K562 (cell line): ENCODE data around the gene CCDC116. TPM values are rescaled to one million over a fixed set of nuclear protein-coding genes. Genes with fewer than 3 reads are reported as not detected.

ENCODE experiments used
- ATAC-seq: fragments of 200-7000 bp; cut with Tn5 transposase; 3 replicates; pipeline ENCODE4 v1.9.1; 2020; ENCODE audit warnings: moderate library complexity
- BruUV-seq: library from RNA; stranded (reverse); fragments of 400-500 nt; replicated peaks from 2 replicates; lab custom pipeline; 2021; lab: Mats Ljungman, UMichigan
- CTCF ChIA-PET: fragments of 300-600 bp; formaldehyde crosslinking; extraction: SDS; loops from one replicate; lab custom pipeline; 2021; ENCODE audit warnings: low intra/inter-chr PET ratio; lab: Yijun Ruan, JAX
- POLR2A ChIA-PET: fragments of 300-600, 350-650 bp; sonication (Branson Sonifier 250); formaldehyde crosslinking; extraction: SDS; loops from one replicate; lab custom pipeline; 2021; ENCODE audit warnings: antibody characterized with exemption, inconsistent platforms; lab: Yijun Ruan, JAX
- DNase-seq, 4 experiments: peaks; one replicate each; pipeline versions ENCODE4 v3.0.0 to v3.0.0-alpha.2; 2011 to 2018; ENCODE audit warnings: low spot score in 3 of 4, mixed read lengths in 3 of 4; ENCODE audit errors: extremely low read depth in 1 of 4
- FAIRE-seq: peaks from 2 replicates; lab custom pipeline; 2011; peaks lifted over from hg19 to GRCh38; lab: Jason Lieb, UNC
- H2AFZ ChIP-seq: 2 replicates; pipeline ENCODE4 v1.6.0; 2011; ENCODE audit warnings: low read depth, low read length, control low read depth, inconsistent platforms
- H3K27ac ChIP-seq: fragments of 200-600 bp; 3 replicates; pipeline ENCODE4 v1.8.0; 2011; ENCODE audit warnings: low read depth, mild to moderate bottlenecking, control low read depth, inconsistent platforms, low read length, moderate library complexity, mixed read lengths; ENCODE audit errors: extremely low read depth
- H3K27me3 ChIP-seq, 2 experiments: fragments of 300-600 bp in 1 of 2; 2 replicates in 1 of 2; 3 replicates in 1 of 2; pipeline versions ENCODE4 v1.6.0 to v1.8.0; 2011; ENCODE audit warnings: inconsistent platforms in 2 of 2, low read length in 2 of 2, mild to moderate bottlenecking in 1 of 2, mixed read lengths in 1 of 2, moderate library complexity in 1 of 2; ENCODE audit not compliant: control insufficient read depth in 2 of 2, insufficient read depth in 2 of 2
- H3K36me3 ChIP-seq: fragments of 300-600 bp; 3 replicates; pipeline ENCODE4 v1.8.0; 2011; ENCODE audit warnings: mild to moderate bottlenecking, low read length, inconsistent platforms; ENCODE audit not compliant: control insufficient read depth, insufficient read depth
- H3K4me1 ChIP-seq, 2 experiments: fragments of 200-600 bp in 1 of 2; replicated peaks in 1 of 2; 2 replicates in 1 of 2; 3 replicates in 1 of 2; pipeline versions ENCODE4 v1.5.1 to v1.8.0; 2011; ENCODE audit warnings: inconsistent platforms in 2 of 2, low read length in 2 of 2, mild to moderate bottlenecking in 1 of 2, mixed read lengths in 1 of 2, moderate library complexity in 1 of 2; ENCODE audit not compliant: control insufficient read depth in 2 of 2, insufficient read depth in 2 of 2
- H3K4me2 ChIP-seq: 2 replicates; pipeline ENCODE4 v1.6.1; 2011; ENCODE audit warnings: low read length, control low read depth, inconsistent platforms, mixed read lengths; ENCODE audit not compliant: insufficient read depth
- H3K4me3 ChIP-seq: fragments of 200-600 bp; sonication (generic), shearing (Covaris generic); 2 replicates; pipeline ENCODE4 v1.5.1; 2016; ENCODE audit warnings: control low read depth, inconsistent platforms
- H3K79me2 ChIP-seq: fragments of 200-600 bp; 3 replicates; pipeline ENCODE4 v1.8.0; 2011; ENCODE audit warnings: low read length, inconsistent platforms; ENCODE audit not compliant: control insufficient read depth, insufficient read depth
- H3K9ac ChIP-seq, 2 experiments: 2 replicates each; pipeline versions ENCODE4 v1.6.0 to v1.6.1; 2011; ENCODE audit warnings: low read depth in 2 of 2, low read length in 2 of 2, control low read depth in 1 of 2, inconsistent platforms in 1 of 2, mild to moderate bottlenecking in 1 of 2, mixed read lengths in 1 of 2; ENCODE audit not compliant: insufficient read depth in 1 of 2
- H3K9me1 ChIP-seq: one replicate; pipeline ENCODE4 v1.6.0; 2011; ENCODE audit warnings: inconsistent platforms, mild to moderate bottlenecking, low read length, moderate library complexity; ENCODE audit not compliant: control insufficient read depth, insufficient read depth
- H3K9me3 ChIP-seq: replicated peaks from 2 replicates; pipeline ENCODE4 v1.5.1; 2011; ENCODE audit warnings: low read depth, low read length, inconsistent platforms; ENCODE audit not compliant: control insufficient read depth, insufficient read depth
- H4K20me1 ChIP-seq: replicated peaks from 2 replicates; pipeline ENCODE4 v1.6.1; 2011; ENCODE audit warnings: low read length, inconsistent platforms, mixed read lengths; ENCODE audit not compliant: control insufficient read depth, insufficient read depth
- ATF3 ChIP-seq, 2 experiments: fragments of 450-650 bp in 1 of 2; sonication (generic) in 1 of 2; formaldehyde crosslinking in 1 of 2; IDR thresholded peaks in 1 of 2; conservative IDR thresholded peaks in 1 of 2; 2 replicates each; pipeline versions ENCODE4 v1.6.1 to v1.8.1; 2016 to 2023; ENCODE audit warnings: mild to moderate bottlenecking in 2 of 2, moderate library complexity in 2 of 2, inconsistent platforms in 1 of 2, missing genetic modification reagents in 1 of 2
- CHD2 ChIP-seq: IDR thresholded peaks from 2 replicates; pipeline ENCODE4 v1.6.1; 2011; ENCODE audit warnings: low read depth, low read length
- CREB5 ChIP-seq: fragments of 250-450 bp; sonication (Bioruptor Pico); IDR thresholded peaks from 2 replicates; pipeline ENCODE4 v1.5.0; 2020; ENCODE audit warnings: mild to moderate bottlenecking
- DNMT1 ChIP-seq: fragments of 450-650 bp; IDR thresholded peaks from 2 replicates; pipeline ENCODE4 v1.6.1; 2016; ENCODE audit warnings: antibody characterized with exemption, mild to moderate bottlenecking
- E2F1 ChIP-seq: sonication (generic); formaldehyde crosslinking; IDR thresholded peaks from 2 replicates; pipeline ENCODE4 v1.8.1; 2023; ENCODE audit warnings: mild to moderate bottlenecking, missing genetic modification reagents, moderate library complexity
- EP400 ChIP-seq: fragments of 450-650 bp; IDR thresholded peaks from 2 replicates; pipeline ENCODE4 v1.6.1; 2017; ENCODE audit warnings: antibody characterized with exemption, mild to moderate bottlenecking, moderate library complexity
- HCFC1 ChIP-seq: IDR thresholded peaks from 2 replicates; pipeline ENCODE4 v1.6.1; 2012; ENCODE audit warnings: low read depth, low read length, improper control_type of control experiment
- MEIS2 ChIP-seq: fragments of 450-650 bp; IDR thresholded peaks from 2 replicates; pipeline ENCODE4 v1.6.1; 2014; ENCODE audit warnings: mild to moderate bottlenecking; ENCODE audit not compliant: partially characterized antibody
- SRSF9 ChIP-seq: fragments of 200-400 bp; formaldehyde crosslinking; IDR thresholded peaks from 2 replicates; pipeline ENCODE4 v1.6.1; 2017; ENCODE audit warnings: low read depth, low read length, borderline replicate concordance
- ZBTB17 ChIP-seq: fragments of 450-650 bp; formaldehyde crosslinking; IDR thresholded peaks from 2 replicates; pipeline ENCODE4 v1.4.0; 2020; ENCODE audit warnings: mild to moderate bottlenecking
- ZBTB8A ChIP-seq: fragments of 450-650 bp; IDR thresholded peaks from 2 replicates; pipeline ENCODE4 v1.6.1; 2018; ENCODE audit warnings: mild to moderate bottlenecking, moderate library complexity; ENCODE audit not compliant: partially characterized antibody
- ZMIZ1 ChIP-seq, 2 experiments: fragments of 150-350 bp in 1 of 2; IDR thresholded peaks; 2 replicates each; pipeline ENCODE4 v1.6.1; 2012 to 2016; ENCODE audit warnings: low read depth in 2 of 2, low read length in 2 of 2, mild to moderate bottlenecking in 1 of 2, moderate library complexity in 1 of 2
- ZNF695 ChIP-seq: fragments of 450-650 bp; formaldehyde crosslinking; IDR thresholded peaks from 2 replicates; pipeline ENCODE4 v1.4.0; 2020; ENCODE audit warnings: mild to moderate bottlenecking, moderate library complexity
- ZNF76 ChIP-seq: fragments of 250-450 bp; sonication (Bioruptor Pico); IDR thresholded peaks from 2 replicates; pipeline ENCODE4 v1.4.0; 2020; ENCODE audit warnings: mild to moderate bottlenecking, moderate library complexity, borderline replicate concordance
- WGBS: fragments of 100-300 bp; shearing (Covaris generic); methylation state at CpG from one replicate; pipeline ENCODE4 v1.1.6; 2016; ENCODE audit warnings: low coverage, mixed read lengths; ENCODE audit not compliant: insufficient coverage; ENCODE audit errors: missing lambda C conversion rate; 5-methylcytosine and 5-hydroxymethylcytosine counted together
- in situ Hi-C: fragments of 300-500 bp; cut with MboI; formaldehyde crosslinking; loops from 4 replicates; pipeline ENCODE4 v1.15.0; 2018; ENCODE audit warnings: inconsistent platforms, mixed read lengths
- intact Hi-C: fragments of 100-400 bp; cut with micrococcal nuclease; formaldehyde crosslinking; loops from 2 replicates; pipeline ENCODE4 v1.14.2; 2022
- polyA plus RNA-seq, 8 experiments: library from polyadenylated mRNA; depleted of rRNA in 4 of 8; stranded (reverse) in 5 of 8; unstranded in 3 of 8; fragments of >200 nt; fragmentation: Nextera tagmentation in 2 of 8; fragmentation: Illumina TruSeq in 1 of 8; extraction: Ambion mirVana in 2 of 8; extraction: Trizol in 1 of 8; gene quantifications; 2 replicates each; pipeline versions ENCODE4 v1.2.1 to v1.2.3, GENCODE V29; 2011 to 2014; ENCODE audit warnings: inconsistent platforms in 1 of 8, missing spikeins in 1 of 8
- total RNA-seq, 7 experiments: library from RNA; depleted of rRNA in 6 of 7; stranded (reverse); fragments of >200 nt in 6 of 7; fragmentation: Illumina TruSeq in 2 of 7; extraction: Trizol in 2 of 7; gene quantifications; 2 replicates each; pipeline versions ENCODE4 v1.2.1 to v1.2.3, GENCODE V29; 2011 to 2021; ENCODE audit warnings: low replicate concordance in 1 of 7

Gene CCDC116
- total and polyA plus RNA-seq, 9 of the 15 experiments (the other 6 are each of a cell fraction or from before 2014, with no cell fraction given): 1.6 to 11.3 (median 4.7) TPM

- Histone ChIP-seq H3K27ac (peak overlapping the region; percentile 5; the same call in 1 of the 3 replicates), H3K4me3 (no peak overlapping the region), H3K9ac (peak overlapping the region; percentile 0 to 95; a peak in 2 of 4 replicates), H3K79me2 (peaks cover 82% of the 10 kb centered on the region), H3K4me1 (peaks cover 47 to 71% of the 10 kb centered on the region in 2 experiments), H3K36me3 (peaks cover 78% of the 10 kb centered on the region), H3K4me2 (peak overlapping the region; percentile 20), H3K9me3 (no peaks in the 10 kb centered on the region), H3K27me3 (no peaks in the 10 kb centered on the region), H3K9me1 (peaks cover 33% of the 10 kb centered on the region), H4K20me1 (peaks cover 54% of the 10 kb centered on the region), H2AFZ (no peak overlapping the region)
- ChIA-PET CTCF (interaction anchor here (1.3 kb wide), 1 partner anchor 15 kb away, joined by 6 read pairs; the partner anchor contains the start of gene SDF2L1), POLR2A (interaction anchor here (0.7 to 76.8 kb wide), 11 partner anchors 7 to 326 kb away, joined by 3 to 4622 read pairs (median 3); partner anchors contain the start of genes CCDC116, PPIL2, SDF2L1 and UBE2L3)
- FAIRE-seq: no peak
- WGBS: 59% methylated on average over 4 of the region's 4 CpGs
- DNase-seq: peak in 1 of 4 experiments; percentile 66
- in situ Hi-C loops: loop anchor here (25.0 kb wide), 1 partner anchor 489 kb away; no protein-coding TSS in a partner anchor
- ATAC-seq: no peak
- no TSS peak for BruUV-seq
- intact Hi-C loops: no loop called here
- no peak for TF ChIP-seq ZBTB17
- TF ChIP-seq EP400: no peak
- no peak for TF ChIP-seq DNMT1
- no peak for TF ChIP-seq CREB5 (CRISPR knock-in tag)
- TF ChIP-seq ZBTB8A: no peak
- TF ChIP-seq CHD2: peak; percentile 24; the same call in 1 of the 2 replicates
- no peak for TF ChIP-seq MEIS2
- no peak for TF ChIP-seq ZNF695 (CRISPR knock-in tag)
- no peak for TF ChIP-seq ATF3 (IDR thresholded peaks at IDR 0.05)
- TF ChIP-seq ATF3 (CRISPR knock-in tag; conservative IDR thresholded peaks at IDR 0.05): peak; percentile 84
- TF ChIP-seq HCFC1: 0 out of 2 replicates have a peak, but pooled peaks have one; percentile 10
- no peak for TF ChIP-seq ZNF76
- peak; percentile 76 for TF ChIP-seq E2F1
- TF ChIP-seq ZMIZ1 (IDR thresholded peaks at IDR 0.05; ENCODE audit: low read depth in 2 of 2, low read length in 2 of 2): peak in 1 of 2 experiments; percentile 48; a peak in 1 of 4 replicates
- TF ChIP-seq SRSF9: no peak
Observed at GRCh38 chr22:21626073-21626734, 6.4 kb upstream of the CCDC116 start.
